ENCODE data around the gene CHCHD3. TPM values are rescaled to one million over a fixed set of nuclear protein-coding genes. Genes with fewer than 3 reads are reported as not detected.
A peak's percentile ranks its signal among the peaks of the same experiment; 100 is the strongest.

Gene CHCHD3
- total and polyA plus RNA-seq, 2 donors from 2014 or later, result 53.9 to 77.3 TPM

DNA sequence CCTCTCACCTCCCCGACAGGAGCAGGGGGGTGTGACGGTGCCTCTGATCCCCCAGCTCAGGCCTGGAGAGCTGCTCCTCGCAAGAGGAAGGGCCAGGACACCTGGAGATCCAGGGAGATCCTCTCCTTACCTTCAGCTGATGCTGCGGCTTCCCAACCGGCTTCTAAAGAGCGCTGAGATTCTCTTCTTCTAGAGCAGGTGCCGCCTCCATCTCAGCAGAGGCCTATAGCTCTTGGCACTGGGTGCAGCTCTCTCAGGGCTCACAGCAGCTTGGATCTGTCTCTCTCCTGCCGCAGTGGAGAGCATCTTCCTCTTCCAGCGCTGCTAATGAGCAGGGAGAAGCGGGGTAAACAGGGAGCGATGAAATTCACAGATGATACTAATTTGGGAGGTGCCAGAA lies 316.0 kb downstream of the CHCHD3 start:
- no peaks in the 10 kb centered on the region for H3K36me3 ChIP-seq (ENCODE audit: control insufficient read depth in 2 of 3, insufficient read depth in 3 of 3, low read length in 3 of 3)
- no peak for TF ChIP-seq CTCF (IDR thresholded peaks at IDR 0.05; ENCODE audit: borderline replicate concordance, extremely low read depth, insufficient read depth)
- no peaks in the 10 kb centered on the region for H3K27me3 ChIP-seq (ENCODE audit: control insufficient read depth, insufficient read depth, low read length)
- intact Hi-C loops (cut with DNase I), result no loop called here
- no peak overlapping the region for H3K27ac ChIP-seq (ENCODE audit: low read depth in 2 of 2, low read length in 2 of 2)
- no peak overlapping the region for H3K4me3 ChIP-seq (ENCODE audit: low read length in 3 of 3)
- no peaks in the 10 kb centered on the region for H3K4me1 ChIP-seq (ENCODE audit: control insufficient read depth in 2 of 3, insufficient read depth in 2 of 3, low read depth in 1 of 3, low read length in 3 of 3)
- FAIRE-seq (no peak), DNase-seq (no peak)
- peaks cover 0 to 3% (median 2%) of the 10 kb centered on the region in 3 donors for H3K9me3 ChIP-seq (ENCODE audit: control insufficient read depth in 2 of 3, insufficient read depth in 1 of 3, low read length in 3 of 3)
- no peak overlapping the region for H3K9ac ChIP-seq (ENCODE audit: low read length in 3 of 3)

- DNase-seq (no peak), FAIRE-seq (no peak)
- H3K36me3 ChIP-seq (ENCODE audit: control insufficient read depth in 2 of 3, insufficient read depth in 3 of 3, low read length in 3 of 3), result no peaks in the 10 kb centered on the region
- intact Hi-C loops (cut with DNase I), result no loop called here
- H3K27ac ChIP-seq (ENCODE audit: low read depth in 2 of 2, low read length in 2 of 2), result no peak overlapping the region
- no peaks in the 10 kb centered on the region for H3K27me3 ChIP-seq (ENCODE audit: control insufficient read depth, insufficient read depth, low read length)
- no peak for TF ChIP-seq CTCF (IDR thresholded peaks at IDR 0.05; ENCODE audit: borderline replicate concordance, extremely low read depth, insufficient read depth)
- H3K4me3 ChIP-seq (ENCODE audit: low read length in 3 of 3), result no peak overlapping the region
- H3K9ac ChIP-seq (ENCODE audit: low read length in 3 of 3), result no peak overlapping the region
- no peaks in the 10 kb centered on the region for H3K4me1 ChIP-seq (ENCODE audit: control insufficient read depth in 2 of 3, insufficient read depth in 2 of 3, low read depth in 1 of 3, low read length in 3 of 3)
- H3K9me3 ChIP-seq (ENCODE audit: control insufficient read depth in 2 of 3, insufficient read depth in 1 of 3, low read length in 3 of 3), result peaks cover 0 to 2% (median 0%) of the 10 kb centered on the region in 3 donors
These were observed 317.1 kb downstream of the CHCHD3 start for GRCh38 chr7:132764762-132765161.

- TF ChIP-seq CTCF (IDR thresholded peaks at IDR 0.05; ENCODE audit: borderline replicate concordance, extremely low read depth, insufficient read depth), result no peak
- FAIRE-seq, result no peak
- intact Hi-C loops (cut with DNase I), result no loop called here
These were observed 321.0 kb downstream of the CHCHD3 start for GRCh38 chr7:132760866-132761265.

GRCh38 chr7:132760244-132760623 lies 321.7 kb downstream of the CHCHD3 start:
- no peak for TF ChIP-seq CTCF (IDR thresholded peaks at IDR 0.05; ENCODE audit: borderline replicate concordance, extremely low read depth, insufficient read depth)
- Histone ChIP-seq H3K4me3 (ENCODE audit: low read length in 3 of 3) (no peak overlapping the region), H3K27ac (ENCODE audit: low read depth in 2 of 2, low read length in 2 of 2) (no peak overlapping the region), H3K36me3 (ENCODE audit: control insufficient read depth in 2 of 3, insufficient read depth in 3 of 3, low read length in 3 of 3) (no peaks in the 10 kb centered on the region), H3K27me3 (ENCODE audit: control insufficient read depth, insufficient read depth, low read length) (no peaks in the 10 kb centered on the region), H3K9ac (ENCODE audit: low read length in 3 of 3) (no peak overlapping the region), H3K9me3 (ENCODE audit: control insufficient read depth in 2 of 3, insufficient read depth in 1 of 3, low read length in 3 of 3) (no peaks in the 10 kb centered on the region), H3K4me1 (ENCODE audit: control insufficient read depth in 2 of 3, insufficient read depth in 2 of 3, low read depth in 1 of 3, low read length in 3 of 3) (no peaks in the 10 kb centered on the region)
- intact Hi-C loops (cut with DNase I), result no loop called here
- DNase-seq, result no peak
- no peak for FAIRE-seq

More at GRCh38 chr7:132760866-132761265, 321.0 kb downstream of the CHCHD3 start:
- no peak overlapping the region for H3K27ac ChIP-seq (ENCODE audit: low read depth in 2 of 2, low read length in 2 of 2)
- H3K9ac ChIP-seq (ENCODE audit: low read length in 3 of 3), result no peak overlapping the region
- no peaks in the 10 kb centered on the region for H3K9me3 ChIP-seq (ENCODE audit: control insufficient read depth in 2 of 3, insufficient read depth in 1 of 3, low read length in 3 of 3)
- no peaks in the 10 kb centered on the region for H3K27me3 ChIP-seq (ENCODE audit: control insufficient read depth, insufficient read depth, low read length)
- no peaks in the 10 kb centered on the region for H3K4me1 ChIP-seq (ENCODE audit: control insufficient read depth in 2 of 3, insufficient read depth in 2 of 3, low read depth in 1 of 3, low read length in 3 of 3)
- no peaks in the 10 kb centered on the region for H3K36me3 ChIP-seq (ENCODE audit: control insufficient read depth in 2 of 3, insufficient read depth in 3 of 3, low read length in 3 of 3)
- peak in 2 of 5 donors; percentile 11 to 26 for DNase-seq
- no peak overlapping the region for H3K4me3 ChIP-seq (ENCODE audit: low read length in 3 of 3)

Measured in kidney (tissue), 14 donors.